WI38 (cell line): ENCODE results near the gene PDE11A.

Experiments
- H3K4me3 ChIP-seq: 2 replicates; pipeline ENCODE4 v1.5.1; 2011; ENCODE audit warnings: low read depth, mild to moderate bottlenecking, control low read depth, low read length
- TF ChIP-seq, protein P1 (sequence below): IDR thresholded peaks from 2 replicates; pipeline ENCODE4 v1.5.1; 2012; ENCODE audit warnings: low read depth, mild to moderate bottlenecking, control low read depth, low read length

The PDE11A gene

DNA sequence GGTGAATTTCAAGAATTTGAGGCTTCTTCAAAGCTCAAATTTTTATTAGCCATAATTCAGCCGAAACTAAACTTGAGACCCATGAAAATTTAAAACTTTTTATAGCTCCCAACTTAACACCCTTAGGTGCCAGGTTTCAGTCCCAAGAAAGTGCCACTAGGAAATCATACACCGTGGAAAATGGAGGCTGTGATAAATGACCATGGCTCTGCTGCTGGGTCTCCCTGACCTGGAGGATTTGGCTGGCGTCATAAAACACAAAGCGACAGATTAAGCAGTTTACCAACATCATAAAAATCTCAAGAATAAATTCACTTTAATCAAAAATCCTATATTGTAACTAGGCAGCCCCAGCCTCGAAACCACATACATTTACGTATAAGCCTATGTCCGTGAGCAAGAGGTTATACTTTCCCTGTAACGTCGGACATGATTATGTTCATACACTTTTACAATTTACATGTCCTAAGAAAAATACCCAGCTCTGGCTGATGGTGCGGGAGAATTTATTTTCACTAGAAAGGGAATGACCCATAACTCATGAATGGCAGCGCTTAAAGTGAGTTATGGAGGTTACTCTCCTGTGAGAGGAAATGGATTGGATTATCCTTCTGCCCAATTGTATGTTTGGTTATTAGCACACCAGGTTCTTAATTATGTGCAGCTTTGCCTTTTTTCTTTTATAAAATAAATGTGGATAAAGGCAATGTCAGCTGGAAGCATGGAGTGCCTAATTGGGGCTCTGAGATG, 350.6 kb downstream of the PDE11A start:
- H3K4me3 ChIP-seq, result no peak overlapping the region
- TF ChIP-seq, protein P1, sequence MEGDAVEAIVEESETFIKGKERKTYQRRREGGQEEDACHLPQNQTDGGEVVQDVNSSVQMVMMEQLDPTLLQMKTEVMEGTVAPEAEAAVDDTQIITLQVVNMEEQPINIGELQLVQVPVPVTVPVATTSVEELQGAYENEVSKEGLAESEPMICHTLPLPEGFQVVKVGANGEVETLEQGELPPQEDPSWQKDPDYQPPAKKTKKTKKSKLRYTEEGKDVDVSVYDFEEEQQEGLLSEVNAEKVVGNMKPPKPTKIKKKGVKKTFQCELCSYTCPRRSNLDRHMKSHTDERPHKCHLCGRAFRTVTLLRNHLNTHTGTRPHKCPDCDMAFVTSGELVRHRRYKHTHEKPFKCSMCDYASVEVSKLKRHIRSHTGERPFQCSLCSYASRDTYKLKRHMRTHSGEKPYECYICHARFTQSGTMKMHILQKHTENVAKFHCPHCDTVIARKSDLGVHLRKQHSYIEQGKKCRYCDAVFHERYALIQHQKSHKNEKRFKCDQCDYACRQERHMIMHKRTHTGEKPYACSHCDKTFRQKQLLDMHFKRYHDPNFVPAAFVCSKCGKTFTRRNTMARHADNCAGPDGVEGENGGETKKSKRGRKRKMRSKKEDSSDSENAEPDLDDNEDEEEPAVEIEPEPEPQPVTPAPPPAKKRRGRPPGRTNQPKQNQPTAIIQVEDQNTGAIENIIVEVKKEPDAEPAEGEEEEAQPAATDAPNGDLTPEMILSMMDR, result no peak

DNA sequence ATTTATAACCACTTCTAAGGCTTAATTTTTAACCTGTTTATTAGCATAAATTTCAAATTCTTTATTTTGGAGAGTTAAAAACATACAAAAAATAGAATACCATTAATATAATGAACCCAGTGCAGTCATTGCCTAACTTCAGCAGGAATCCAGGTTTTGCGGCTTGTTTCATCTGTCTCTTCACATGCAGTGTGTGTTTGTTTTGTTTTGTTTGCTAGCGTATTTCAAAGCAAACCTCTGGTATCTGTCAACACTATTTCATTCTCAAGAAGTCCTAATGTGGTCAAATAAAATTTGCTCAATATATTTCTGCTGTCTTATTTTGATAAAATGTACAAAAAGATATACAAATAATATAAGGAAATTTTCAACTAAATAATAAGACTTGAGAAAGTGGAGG, 351.5 kb downstream of the PDE11A start:
- TF ChIP-seq, protein P1, result no peak
- H3K4me3 ChIP-seq, result no peak overlapping the region

DNA sequence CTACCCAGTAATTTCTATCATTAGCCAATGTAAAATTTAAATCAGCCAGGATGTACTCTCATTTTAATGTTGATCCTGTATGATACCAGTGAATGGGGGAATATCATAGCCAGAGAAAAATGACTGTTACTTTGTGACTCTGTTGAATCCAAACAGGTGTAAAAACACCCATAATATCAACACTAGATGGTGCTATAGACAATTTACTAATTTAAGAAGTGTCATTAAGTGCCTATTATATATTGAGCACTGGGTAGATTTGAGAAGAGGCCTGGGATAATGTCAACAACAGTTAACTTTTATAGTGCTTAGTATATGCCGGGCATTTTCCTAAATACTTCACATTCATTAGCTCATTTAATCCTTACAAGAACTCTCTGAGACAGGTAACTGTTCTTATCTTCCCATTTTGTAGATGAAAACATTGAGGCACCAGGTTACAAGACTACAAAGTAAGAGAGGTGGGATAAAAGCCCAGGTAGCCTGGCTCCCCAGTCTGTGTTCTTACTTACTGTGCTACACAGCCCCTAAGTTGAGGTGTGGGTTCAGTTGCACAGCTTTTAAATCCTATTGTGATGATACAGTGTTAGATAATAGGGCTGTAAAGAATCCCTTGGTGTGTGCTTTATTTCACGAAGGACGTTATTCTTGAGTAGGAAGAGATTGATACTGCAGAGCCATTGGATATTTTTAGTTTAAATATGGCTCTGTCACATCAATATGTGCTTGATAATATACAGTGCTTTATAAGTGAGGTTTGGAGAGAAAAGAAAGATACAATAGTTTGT, 354.6 kb downstream of the PDE11A start:
- TF ChIP-seq, protein P1, result no peak
- no peak overlapping the region for H3K4me3 ChIP-seq

DNA sequence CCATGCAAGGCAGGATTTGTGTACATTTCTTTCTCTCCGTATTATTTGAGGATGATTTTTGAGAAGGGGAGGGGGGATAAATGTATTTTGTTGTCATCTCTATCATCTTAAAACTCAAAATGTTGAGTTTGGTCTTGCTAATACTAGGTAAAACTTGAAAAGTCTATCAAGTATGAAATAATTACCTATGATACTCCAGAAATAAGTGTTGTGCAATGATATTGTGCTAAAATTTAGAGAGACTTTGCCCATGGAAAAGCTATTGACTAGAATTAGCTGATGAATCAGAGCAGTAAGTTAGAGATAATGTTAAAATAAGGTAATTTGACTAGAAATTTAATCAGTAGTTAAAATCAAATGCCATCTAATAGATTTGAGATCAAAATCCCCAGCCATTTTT, 356.1 kb downstream of the PDE11A start:
- TF ChIP-seq, protein P1, result no peak

DNA sequence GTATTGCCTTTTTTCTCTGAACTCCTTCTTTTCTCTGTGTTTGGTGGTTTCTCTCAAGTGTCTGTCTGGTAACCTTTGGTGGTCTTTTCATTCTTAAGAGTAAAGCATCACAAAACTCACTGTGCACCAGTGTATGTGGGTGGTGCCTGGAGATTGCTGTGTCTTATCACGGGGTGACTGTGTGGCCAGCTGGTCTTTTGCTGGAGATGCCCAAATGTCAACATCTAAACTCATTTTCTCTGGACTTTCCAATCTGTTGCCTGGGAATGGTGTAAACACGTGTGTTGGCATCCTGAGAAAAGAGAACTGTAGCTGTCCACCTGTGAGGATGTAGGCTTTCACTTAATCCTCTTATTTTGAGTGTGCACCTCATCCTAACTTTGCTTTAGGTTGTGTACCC, 356.8 kb downstream of the PDE11A start:
- TF ChIP-seq, protein P1, result no peak
- no peak overlapping the region for H3K4me3 ChIP-seq

More for the DNA sequence above, 356.1 kb downstream of the PDE11A start:
- H3K4me3 ChIP-seq, result no peak overlapping the region

DNA sequence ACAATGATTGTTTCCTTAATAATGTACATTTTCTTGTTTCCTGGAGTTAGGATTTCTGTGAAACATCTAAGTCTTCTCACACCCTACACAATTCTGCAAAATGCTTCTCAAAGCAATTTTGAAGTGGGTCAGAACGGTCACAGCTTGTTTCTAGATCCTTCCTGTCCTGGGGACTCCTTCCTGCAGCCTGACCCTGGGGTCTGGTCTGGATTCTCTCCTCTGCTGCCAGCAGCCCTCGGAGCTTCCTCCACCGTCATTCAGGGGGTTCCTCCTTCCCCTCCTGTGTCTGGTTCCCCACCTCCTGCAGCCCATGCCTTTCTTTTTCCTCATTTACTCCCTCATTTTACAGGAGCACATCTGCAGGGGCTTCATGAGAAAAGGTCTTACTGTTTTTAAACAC, 357.9 kb downstream of the PDE11A start:
- TF ChIP-seq, protein P1, result no peak

DNA sequence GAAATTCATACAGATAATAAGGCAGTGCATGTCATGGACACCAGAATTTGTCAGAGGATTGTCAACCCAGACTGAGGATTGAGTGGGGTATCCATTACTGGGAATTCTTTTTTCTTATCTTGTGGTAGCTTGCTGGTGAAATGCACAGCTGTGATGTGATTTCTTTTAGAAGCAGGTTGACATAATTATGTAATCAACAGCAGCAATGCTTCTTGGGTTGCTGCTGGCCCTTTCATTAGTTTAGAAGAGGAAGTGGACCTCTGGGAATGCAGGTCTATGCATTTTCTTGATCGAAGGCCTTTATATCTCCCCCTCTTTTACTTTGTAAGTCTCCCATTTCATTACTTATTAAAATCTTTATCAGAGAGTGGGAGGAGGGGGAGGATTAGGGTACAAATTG, 360.1 kb downstream of the PDE11A start:
- H3K4me3 ChIP-seq, result no peak overlapping the region
- TF ChIP-seq, protein P1, result no peak

More for the DNA sequence above, 357.9 kb downstream of the PDE11A start:
- no peak overlapping the region for H3K4me3 ChIP-seq
